Smooth muscle cell (in vitro differentiated cells): ENCODE data around the gene PCDHGA1. TPM values are rescaled to one million over a fixed set of nuclear protein-coding genes. Genes with fewer than 3 reads are reported as not detected.
"Not testable (repeated sequence)": the region's sequence is repeated elsewhere in the genome, so short reads cannot be mapped to it uniquely, and the experiment has no call there.

Source experiments
- DNase-seq: peaks from one replicate; lab custom pipeline; 2025; ENCODE audit not compliant: unreplicated experiment; lab: John Stamatoyannopoulos, UW
- H2AFZ ChIP-seq: fragments of 200-600 bp; sonication (generic); 2 replicates; pipeline ENCODE4 v1.6.0; 2016; ENCODE audit warnings: antibody characterized with exemption, low read depth, mild to moderate bottlenecking
- H3F3A ChIP-seq: fragments of 200-600 bp; sonication (generic); 2 replicates; pipeline ENCODE4 v1.6.0; 2017; ENCODE audit warnings: antibody characterized with exemption, low read depth
- H3K27ac ChIP-seq: fragments of 200-600 bp; sonication (generic); 2 replicates; pipeline ENCODE4 v1.5.1; 2016; ENCODE audit warnings: low read depth, mild to moderate bottlenecking
- H3K27me3 ChIP-seq: fragments of 200-600 bp; sonication (generic); 2 replicates; pipeline ENCODE4 v1.6.1; 2016; ENCODE audit warnings: low read depth, mild to moderate bottlenecking
- H3K36me3 ChIP-seq: fragments of 200-600 bp; sonication (generic); 2 replicates; pipeline ENCODE4 v1.5.1; 2016; ENCODE audit warnings: low read depth
- H3K4me1 ChIP-seq: fragments of 200-600 bp; sonication (generic); 2 replicates; pipeline ENCODE4 v1.5.1; 2016; ENCODE audit warnings: low read depth
- H3K4me2 ChIP-seq: fragments of 200-600 bp; sonication (generic); 2 replicates; pipeline ENCODE4 v1.6.0; 2016; ENCODE audit warnings: mild to moderate bottlenecking
- H3K4me3 ChIP-seq: fragments of 200-600 bp; sonication (generic); 2 replicates; pipeline ENCODE4 v1.5.1; 2016; ENCODE audit warnings: mild to moderate bottlenecking
- H3K79me2 ChIP-seq: fragments of 200-600 bp; sonication (generic); 2 replicates; pipeline ENCODE4 v1.6.0; 2016; ENCODE audit warnings: low read depth, mild to moderate bottlenecking
- H3K9ac ChIP-seq: fragments of 200-600 bp; sonication (generic); 2 replicates; pipeline ENCODE4 v1.6.0; 2016; ENCODE audit warnings: low read depth
- H3K9me3 ChIP-seq: fragments of 200-600 bp; sonication (generic); replicated peaks from 2 replicates; pipeline ENCODE4 v1.5.1; 2016; ENCODE audit warnings: low read depth
- H4K20me1 ChIP-seq: fragments of 200-600 bp; sonication (generic); 2 replicates; pipeline ENCODE4 v1.6.0; 2016; ENCODE audit warnings: low read depth
- WGBS: methylation state at CpG from one replicate; pipeline ENCODE4 v1.1.7; 2016; ENCODE audit warnings: low lambda C conversion rate; 5-methylcytosine and 5-hydroxymethylcytosine counted together
- polyA plus RNA-seq: library from polyadenylated mRNA; unstranded; fragments of >200 nt; fragmentation: Nextera tagmentation; extraction: Ambion mirVana; gene quantifications from 2 replicates; pipeline ENCODE4 v1.2.1, GENCODE V29; 2016
- total RNA-seq: library from RNA; depleted of rRNA; stranded (reverse); fragments of >200 nt; gene quantifications from 2 replicates; pipeline ENCODE4 v1.2.3, GENCODE V29; 2014
- TF ChIP-seq, protein P1 (sequence below): fragments of 200-600 bp; sonication (generic); IDR thresholded peaks from 2 replicates; pipeline ENCODE4 v1.5.1; 2017; ENCODE audit warnings: borderline replicate concordance, mild to moderate bottlenecking, antibody characterized with exemption; ENCODE audit not compliant: insufficient read depth, poor library complexity, severe bottlenecking

The PCDHGA1 gene
- total and polyA plus RNA-seq, 2 experiments from 2014 or later = 0.05 to 0.63 TPM

DNA sequence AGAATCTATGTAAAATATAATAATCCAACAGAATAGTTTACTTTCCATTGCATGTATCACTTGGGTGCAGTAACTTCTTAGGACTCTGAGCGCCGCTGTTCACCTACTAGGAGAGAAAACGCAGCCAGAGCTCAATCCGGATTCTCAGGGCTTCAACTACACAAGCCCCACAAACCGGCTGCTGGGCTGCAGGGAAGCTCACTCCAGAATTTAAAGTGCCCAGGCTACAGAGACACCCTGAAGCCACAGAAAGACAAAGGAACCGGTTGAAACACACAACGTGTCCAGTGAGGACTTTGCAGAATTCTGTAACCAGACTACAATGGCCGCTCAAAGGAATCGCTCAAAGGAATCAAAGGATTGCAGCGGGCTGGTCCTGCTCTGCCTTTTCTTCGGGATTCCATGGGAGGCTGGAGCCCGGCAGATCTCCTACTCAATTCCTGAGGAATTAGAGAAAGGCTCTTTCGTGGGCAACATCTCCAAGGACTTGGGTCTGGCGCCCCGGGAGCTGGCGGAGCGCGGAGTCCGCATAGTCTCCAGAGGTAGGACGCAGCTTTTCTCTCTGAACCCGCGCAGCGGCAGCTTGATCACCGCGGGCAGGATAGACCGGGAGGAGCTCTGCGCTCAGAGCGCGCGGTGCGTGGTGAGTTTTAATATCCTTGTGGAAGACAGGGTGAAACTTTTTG is 82.7 kb downstream of the PCDHGA1 start, which contains the start of gene PCDHGA10:
TSS of gene PCDHGA10 (plus strand) at position 134 of the 686 bp plus-strand sequence. CDS start at position 323, 189 bp downstream.
- Histone ChIP-seq H3K9me3 (no peaks in the 10 kb centered on the region), H3K27ac (peak within 1 kb of the TSS; percentile 55), H3K27me3 (no peaks in the 10 kb centered on the region), H3K4me3 (peak within 1 kb of the TSS; percentile 66), H3K36me3 (peaks cover 7% of the 10 kb centered on the region), H4K20me1 (no peaks in the 10 kb centered on the region), H2AFZ (peak within 1 kb of the TSS; percentile 92), H3K79me2 (peaks cover 36% of the 10 kb centered on the region), H3K4me2 (peak within 1 kb of the TSS; percentile 86), H3K9ac (peak within 1 kb of the TSS; percentile 63), H3K4me1 (peaks cover 5% of the 10 kb centered on the region), H3F3A (no peaks in the 10 kb centered on the region)
- 38% methylated on average over 31 of the region's 31 CpGs for WGBS
- DNase-seq = no peak
- TF ChIP-seq, protein P1, sequence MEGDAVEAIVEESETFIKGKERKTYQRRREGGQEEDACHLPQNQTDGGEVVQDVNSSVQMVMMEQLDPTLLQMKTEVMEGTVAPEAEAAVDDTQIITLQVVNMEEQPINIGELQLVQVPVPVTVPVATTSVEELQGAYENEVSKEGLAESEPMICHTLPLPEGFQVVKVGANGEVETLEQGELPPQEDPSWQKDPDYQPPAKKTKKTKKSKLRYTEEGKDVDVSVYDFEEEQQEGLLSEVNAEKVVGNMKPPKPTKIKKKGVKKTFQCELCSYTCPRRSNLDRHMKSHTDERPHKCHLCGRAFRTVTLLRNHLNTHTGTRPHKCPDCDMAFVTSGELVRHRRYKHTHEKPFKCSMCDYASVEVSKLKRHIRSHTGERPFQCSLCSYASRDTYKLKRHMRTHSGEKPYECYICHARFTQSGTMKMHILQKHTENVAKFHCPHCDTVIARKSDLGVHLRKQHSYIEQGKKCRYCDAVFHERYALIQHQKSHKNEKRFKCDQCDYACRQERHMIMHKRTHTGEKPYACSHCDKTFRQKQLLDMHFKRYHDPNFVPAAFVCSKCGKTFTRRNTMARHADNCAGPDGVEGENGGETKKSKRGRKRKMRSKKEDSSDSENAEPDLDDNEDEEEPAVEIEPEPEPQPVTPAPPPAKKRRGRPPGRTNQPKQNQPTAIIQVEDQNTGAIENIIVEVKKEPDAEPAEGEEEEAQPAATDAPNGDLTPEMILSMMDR = peak; percentile 64

DNA sequence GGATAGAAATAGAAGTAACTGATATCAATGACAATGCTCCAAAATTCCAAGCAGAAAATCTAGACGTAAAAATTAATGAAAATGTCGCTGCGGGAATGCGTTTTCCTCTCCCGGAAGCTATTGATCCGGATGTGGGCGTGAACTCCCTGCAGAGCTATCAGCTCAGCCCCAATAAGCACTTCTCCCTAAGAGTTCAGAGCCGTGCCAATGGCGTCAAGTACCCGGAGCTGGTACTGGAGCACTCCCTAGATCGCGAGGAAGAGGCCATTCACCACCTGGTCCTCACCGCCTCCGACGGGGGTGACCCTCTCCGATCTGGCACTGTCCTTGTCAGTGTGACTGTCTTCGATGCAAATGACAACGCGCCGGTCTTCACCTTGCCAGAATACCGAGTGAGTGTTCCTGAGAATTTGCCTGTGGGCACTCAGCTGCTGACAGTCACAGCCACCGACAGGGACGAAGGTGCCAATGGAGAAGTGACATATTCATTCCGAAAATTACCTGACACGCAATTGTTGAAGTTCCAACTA is 83.3 kb downstream of the PCDHGA1 start:
- 64% methylated on average over 25 of the region's 25 CpGs for WGBS
- no peak for DNase-seq
- Histone ChIP-seq H3K36me3 (peaks cover 7% of the 10 kb centered on the region), H3K9ac (no peak overlapping the region), H3K27ac (no peak overlapping the region), H3K27me3 (no peaks in the 10 kb centered on the region), H3F3A (no peaks in the 10 kb centered on the region), H3K4me3 (peak overlapping the region; percentile 66), H3K4me2 (peak overlapping the region; percentile 86), H3K4me1 (peaks cover 5% of the 10 kb centered on the region), H3K79me2 (peaks cover 38% of the 10 kb centered on the region), H4K20me1 (no peaks in the 10 kb centered on the region), H2AFZ (peak overlapping the region; percentile 92), H3K9me3 (no peaks in the 10 kb centered on the region)
- TF ChIP-seq, protein P1 = no peak

DNA sequence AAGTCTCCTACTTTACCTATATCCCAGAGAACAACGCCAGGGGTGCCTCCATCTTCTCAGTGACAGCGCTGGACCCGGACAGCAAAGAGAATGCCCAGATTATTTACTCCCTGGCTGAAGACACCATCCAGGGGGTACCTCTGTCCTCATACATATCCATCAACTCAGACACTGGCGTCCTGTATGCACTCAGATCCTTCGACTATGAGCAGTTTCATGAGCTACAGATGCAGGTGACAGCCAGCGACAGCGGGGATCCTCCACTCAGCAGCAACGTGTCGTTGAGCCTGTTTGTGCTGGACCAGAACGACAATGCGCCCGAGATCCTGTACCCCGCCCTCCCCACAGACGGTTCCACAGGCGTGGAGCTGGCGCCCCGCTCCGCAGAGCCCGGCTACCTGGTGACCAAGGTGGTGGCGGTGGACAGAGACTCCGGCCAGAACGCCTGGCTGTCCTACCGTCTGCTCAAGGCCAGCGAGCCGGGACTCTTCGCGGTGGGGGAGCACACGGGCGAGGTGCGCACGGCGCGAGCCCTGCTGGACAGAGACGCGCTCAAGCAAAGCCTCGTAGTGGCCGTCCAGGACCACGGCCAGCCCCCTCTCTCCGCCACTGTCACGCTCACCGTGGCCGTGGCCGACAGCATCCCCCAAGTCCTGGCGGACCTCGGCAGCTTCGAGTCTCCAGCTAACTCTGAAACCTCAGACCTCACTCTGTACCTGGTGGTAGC is 84.4 kb downstream of the PCDHGA1 start:
- peaks cover 46% of the 10 kb centered on the region for H3K79me2 ChIP-seq
- not testable (repeated sequence) for H3K4me1 ChIP-seq, H3F3A ChIP-seq, H4K20me1 ChIP-seq, H2AFZ ChIP-seq, H3K4me2 ChIP-seq, H3K27ac ChIP-seq, H3K9me3 ChIP-seq, H3K9ac ChIP-seq, H3K36me3 ChIP-seq, H3K4me3 ChIP-seq, H3K27me3 ChIP-seq, DNase-seq
- 98% methylated on average over 45 of the region's 46 CpGs for WGBS

DNA sequence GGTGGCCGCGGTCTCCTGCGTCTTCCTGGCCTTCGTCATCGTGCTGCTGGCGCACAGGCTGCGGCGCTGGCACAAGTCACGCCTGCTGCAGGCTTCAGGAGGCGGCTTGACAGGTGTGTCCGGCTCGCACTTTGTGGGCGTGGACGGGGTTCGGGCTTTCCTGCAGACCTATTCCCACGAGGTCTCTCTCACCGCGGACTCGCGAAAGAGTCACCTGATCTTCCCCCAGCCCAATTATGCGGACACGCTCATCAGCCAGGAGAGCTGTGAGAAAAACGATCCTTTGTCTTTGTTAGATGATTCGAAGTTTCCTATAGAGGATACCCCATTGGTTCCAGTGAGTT is 84.9 kb downstream of the PCDHGA1 start:
- H4K20me1 ChIP-seq, H3K4me2 ChIP-seq, H2AFZ ChIP-seq, H3F3A ChIP-seq, DNase-seq, H3K9me3 ChIP-seq, H3K4me1 ChIP-seq, H3K27ac ChIP-seq, H3K4me3 ChIP-seq, H3K9ac ChIP-seq, H3K27me3 ChIP-seq: not testable (repeated sequence)
- 99% methylated on average over 24 of the region's 24 CpGs for WGBS
- H3K79me2 ChIP-seq = peaks cover 52% of the 10 kb centered on the region
- peaks cover 12% of the 10 kb centered on the region for H3K36me3 ChIP-seq
